HG02610 (cell line): ENCODE measurements around the gene FANCG.

Experiments used
- ATAC-seq: cut with Tn5 transposase; IDR thresholded peaks from one replicate; pipeline ENCODE4 v1.9.1; 2021; ENCODE audit warnings: mild to moderate bottlenecking, moderate library complexity; ENCODE audit not compliant: unreplicated experiment

Gene FANCG

DNA sequence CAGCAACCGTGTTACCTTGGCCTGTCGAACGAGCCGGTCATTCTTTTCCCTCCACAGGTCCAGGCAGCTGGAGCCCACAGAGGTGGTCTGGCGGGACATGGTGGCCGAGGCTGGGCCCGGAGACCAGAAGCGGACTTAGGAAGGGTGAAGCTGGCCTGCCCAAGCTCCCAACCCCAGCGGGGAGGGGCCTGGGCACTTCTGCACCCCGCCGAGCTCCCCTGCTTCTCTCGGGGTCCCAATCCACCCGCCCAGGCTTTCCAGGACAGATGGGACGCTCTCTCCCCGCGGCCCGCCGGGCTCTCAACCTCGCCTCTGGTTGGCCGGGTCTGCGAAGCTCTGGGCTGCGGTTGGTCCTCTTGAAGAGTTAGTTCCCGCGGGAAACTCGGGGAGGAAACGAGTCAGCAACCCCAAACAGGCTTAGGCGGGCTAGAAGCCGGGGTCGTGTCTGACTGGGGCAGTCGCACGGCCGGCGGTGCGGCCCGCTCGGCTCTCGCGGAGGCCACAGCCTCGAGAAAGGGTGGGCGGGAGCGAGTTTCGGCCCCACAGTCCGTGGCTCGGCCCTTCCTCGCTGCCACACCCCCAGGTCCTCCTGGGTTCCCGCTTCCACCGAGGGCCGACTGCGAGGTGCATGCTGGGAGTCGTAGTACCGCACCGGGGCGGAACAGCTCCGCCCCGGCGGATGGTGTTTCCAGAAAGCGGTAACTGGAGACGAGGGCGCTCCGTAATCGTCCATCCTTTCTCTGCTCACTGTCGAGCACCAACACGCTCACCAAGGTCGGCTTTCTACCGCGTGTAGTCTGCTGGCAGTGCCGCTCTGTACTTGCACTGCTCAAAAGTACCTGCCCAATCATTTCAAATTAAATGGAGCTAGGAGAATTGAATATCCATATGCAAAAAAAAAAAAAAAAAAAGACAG lies at the start of gene FANCG:
FANCG (minus strand) TSS at position 517 of the 916 bp plus-strand sequence; CDS start at position 99, 418 bp downstream.
- ATAC-seq, result peak; percentile 85

DNA sequence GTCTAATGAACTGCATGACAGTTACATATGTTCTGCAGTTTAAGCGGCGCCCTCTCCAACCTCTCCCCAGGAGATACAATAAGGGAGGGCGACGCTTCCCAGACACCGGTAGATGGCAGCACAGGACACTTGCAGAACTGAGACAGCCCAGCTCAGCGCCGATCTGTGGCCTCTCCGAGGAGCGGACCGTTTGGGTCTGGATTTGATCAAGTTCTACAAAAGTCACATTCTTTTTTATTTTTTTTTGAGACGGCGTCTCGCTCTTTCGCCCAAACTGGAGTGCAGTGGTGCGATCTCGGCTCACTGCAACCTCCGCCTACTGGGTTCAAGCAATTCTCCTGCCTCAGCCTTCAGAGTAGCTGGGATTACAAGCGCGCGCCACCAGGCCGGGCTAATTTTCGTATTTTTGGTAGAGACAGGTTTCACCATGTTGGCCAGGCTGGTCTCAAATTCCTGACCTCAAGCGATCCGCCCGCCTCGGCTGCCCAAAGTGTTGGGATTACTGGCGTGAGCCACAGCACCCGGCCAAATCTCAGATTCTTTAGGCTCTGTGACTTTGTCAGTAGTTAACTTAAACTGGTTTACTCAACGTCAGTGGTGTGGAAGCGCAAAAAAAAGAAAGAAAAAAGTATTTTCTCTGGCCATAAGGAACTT lies 37.3 kb upstream of the FANCG start:
- peak; percentile 34 for ATAC-seq

- ATAC-seq, result no peak
Observed at GRCh38 chr9:35116539-35116897, 36.8 kb upstream of the FANCG start.

- peak; percentile 53 for ATAC-seq
Observed at GRCh38 chr9:35115680-35116538, 36.2 kb upstream of the FANCG start, which contains the start of gene ATOSB. Gene ATOSB (minus strand): TSS chr9:35115862. CDS start chr9:35108274, 7,588 bp downstream.

DNA sequence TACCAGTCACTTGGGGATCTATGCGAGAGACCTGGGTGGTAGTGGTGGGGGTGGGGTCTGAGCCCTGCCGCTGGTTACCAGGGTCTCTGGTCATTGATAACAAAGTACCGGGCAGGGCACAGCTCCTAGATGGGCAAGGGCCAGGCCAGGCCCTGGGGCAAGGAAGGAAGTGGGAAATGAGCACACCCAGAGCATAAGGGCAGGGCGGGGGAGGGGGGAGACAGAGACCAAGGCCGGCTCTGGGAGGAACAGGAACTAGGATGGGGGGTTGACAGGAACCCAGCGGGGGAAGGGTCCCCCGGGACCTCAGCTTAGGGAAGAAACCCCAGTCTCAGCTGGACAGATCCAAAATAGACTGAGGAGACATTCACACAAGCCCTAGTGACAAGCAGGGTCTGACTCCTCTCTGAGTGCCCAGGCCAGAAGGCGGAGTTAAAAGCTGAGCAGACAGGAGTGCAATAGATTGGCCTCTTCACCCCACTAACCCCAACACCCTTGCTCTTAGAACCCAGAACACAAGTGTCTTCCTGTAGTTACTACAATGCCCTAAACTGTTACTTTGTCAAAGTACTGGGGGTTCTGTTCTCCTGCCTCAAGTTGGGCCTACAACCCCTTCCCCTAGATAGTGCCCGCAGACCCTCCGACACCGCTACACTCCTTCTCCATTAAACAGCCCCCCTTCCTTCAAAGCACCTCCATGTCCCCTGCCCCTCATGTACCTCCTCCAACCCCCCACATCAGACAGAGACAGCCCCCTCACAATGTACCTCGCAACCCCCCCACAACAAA lies 35.3 kb upstream of the FANCG start:
- ATAC-seq, result no peak

DNA sequence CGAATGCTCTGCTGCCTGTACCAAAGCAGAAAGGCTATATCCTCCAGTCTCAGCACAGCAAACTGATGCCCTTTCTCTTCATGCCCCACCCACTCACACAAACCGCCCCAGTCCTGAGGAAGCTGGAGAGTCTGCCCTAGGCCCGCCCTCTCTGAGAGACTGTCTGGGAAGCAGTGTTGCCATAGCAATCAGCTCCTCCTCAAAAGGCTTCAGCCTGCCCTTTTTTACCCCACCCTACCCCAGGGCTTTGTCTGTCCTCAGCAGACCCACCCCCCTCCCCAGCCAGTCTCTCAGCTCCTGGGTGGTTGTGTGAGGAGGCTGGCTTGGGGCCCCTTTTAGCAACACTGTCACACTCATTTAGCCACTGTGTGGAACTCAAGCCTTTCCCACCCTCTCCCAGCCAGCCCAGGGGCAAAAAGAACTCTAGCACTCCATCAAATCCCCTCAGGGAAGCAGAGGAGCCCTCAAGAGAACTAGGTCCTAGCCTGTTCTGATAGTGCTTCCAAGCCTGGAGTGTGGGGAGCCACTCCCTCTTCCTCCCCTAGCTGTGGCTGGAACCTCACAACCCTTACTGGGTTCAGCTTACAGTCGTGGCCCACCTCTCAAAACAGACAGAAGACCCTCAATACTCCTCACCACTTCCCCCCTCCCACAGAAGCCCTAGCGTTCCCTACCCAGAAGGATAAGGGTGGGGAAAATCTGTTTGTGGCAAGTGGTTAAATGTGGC lies 34.5 kb upstream of the FANCG start:
- peak; percentile 23 for ATAC-seq

GRCh38 chr9:35112257-35113020 lies 32.7 kb upstream of the FANCG start:
- no peak for ATAC-seq

GRCh38 chr9:35111001-35111933 lies 31.5 kb upstream of the FANCG start:
- ATAC-seq, result peak; percentile 78

DNA sequence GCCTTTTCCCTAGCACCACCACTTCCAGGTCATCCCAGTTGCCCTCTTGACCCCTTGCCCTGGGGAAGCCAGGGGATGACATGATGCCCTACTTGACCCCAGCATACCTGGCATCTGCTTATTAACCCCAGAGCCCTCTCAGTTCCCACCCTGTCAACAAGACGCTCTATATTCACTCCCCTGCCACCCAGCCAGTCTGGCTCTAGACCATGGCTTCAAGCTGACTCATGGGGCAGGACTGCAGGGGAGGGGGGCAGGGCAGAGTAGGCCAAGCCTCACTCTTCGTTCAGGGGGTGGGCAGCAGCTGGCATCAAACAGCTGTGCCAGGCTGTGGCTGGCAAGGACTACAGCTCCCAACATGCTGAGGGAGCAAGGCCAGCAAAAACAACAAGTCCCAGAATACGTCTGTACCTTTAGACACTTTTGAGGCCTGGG lies 30.6 kb upstream of the FANCG start:
- ATAC-seq, result no peak

GRCh38 chr9:35108946-35109575 lies 29.3 kb upstream of the FANCG start:
- ATAC-seq, result no peak

GRCh38 chr9:35108461-35108860 lies 28.7 kb upstream of the FANCG start:
- no peak for ATAC-seq

GRCh38 chr9:35107297-35108290 lies 27.9 kb upstream of the FANCG start:
- no peak for ATAC-seq

- ATAC-seq, result no peak
Observed at GRCh38 chr9:35106343-35106730, 26.6 kb upstream of the FANCG start.

- ATAC-seq, result no peak
Observed at GRCh38 chr9:35105571-35106342, 26.0 kb upstream of the FANCG start.

- no peak for ATAC-seq
Observed at GRCh38 chr9:35105126-35105525, 25.4 kb upstream of the FANCG start.
